ENCODE measurements around the gene STAT4.

STAT4 gene

DNA sequence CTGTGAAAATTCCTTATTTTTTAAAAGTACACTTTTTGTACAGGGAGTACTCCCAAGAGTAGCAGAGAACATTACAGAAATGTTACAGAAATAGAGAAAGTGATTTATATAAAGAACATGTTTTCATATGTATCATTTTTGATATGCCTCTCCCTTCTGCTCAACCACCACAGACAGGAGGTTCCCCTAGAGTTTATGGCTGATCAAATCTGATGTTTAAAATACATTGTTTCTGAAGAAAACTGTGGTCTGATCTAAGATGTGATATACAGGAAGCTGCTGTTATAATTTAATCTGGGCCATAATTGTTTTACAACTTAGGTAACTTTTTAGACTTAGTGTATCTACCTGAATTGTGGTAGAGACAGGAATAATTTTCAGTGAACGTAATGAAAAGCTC, 37.0 kb downstream of the STAT4 start:
- TF ChIP-seq, protein P1, sequence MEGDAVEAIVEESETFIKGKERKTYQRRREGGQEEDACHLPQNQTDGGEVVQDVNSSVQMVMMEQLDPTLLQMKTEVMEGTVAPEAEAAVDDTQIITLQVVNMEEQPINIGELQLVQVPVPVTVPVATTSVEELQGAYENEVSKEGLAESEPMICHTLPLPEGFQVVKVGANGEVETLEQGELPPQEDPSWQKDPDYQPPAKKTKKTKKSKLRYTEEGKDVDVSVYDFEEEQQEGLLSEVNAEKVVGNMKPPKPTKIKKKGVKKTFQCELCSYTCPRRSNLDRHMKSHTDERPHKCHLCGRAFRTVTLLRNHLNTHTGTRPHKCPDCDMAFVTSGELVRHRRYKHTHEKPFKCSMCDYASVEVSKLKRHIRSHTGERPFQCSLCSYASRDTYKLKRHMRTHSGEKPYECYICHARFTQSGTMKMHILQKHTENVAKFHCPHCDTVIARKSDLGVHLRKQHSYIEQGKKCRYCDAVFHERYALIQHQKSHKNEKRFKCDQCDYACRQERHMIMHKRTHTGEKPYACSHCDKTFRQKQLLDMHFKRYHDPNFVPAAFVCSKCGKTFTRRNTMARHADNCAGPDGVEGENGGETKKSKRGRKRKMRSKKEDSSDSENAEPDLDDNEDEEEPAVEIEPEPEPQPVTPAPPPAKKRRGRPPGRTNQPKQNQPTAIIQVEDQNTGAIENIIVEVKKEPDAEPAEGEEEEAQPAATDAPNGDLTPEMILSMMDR (conservative IDR thresholded peaks at IDR 0.05; ENCODE audit: low read depth, low read length) = no peak
- H3K4me3 ChIP-seq (ENCODE audit: low read length) = no peak overlapping the region
- no peak for DNase-seq (ENCODE audit: low read depth)

DNA sequence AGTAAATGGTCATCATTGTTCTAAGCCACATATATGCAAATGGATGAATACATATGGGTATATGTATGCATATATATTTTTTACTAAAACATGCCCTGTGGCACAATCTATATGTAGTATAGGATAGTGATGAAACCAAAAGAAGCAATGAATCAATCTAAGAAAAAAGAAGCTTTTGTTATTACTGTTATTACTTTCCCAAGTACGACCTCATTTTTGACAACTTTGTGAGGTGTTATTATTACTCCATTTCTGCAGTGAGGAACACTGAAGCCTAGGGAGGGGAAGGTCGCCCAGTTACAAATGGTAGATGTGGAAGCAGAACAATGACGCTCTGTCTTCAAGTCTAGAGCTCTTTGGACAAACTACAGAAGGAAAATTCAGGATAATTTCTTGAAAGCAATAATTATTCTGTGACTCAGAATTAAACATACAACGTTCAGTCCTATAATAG, 38.3 kb downstream of the STAT4 start:
- TF ChIP-seq, protein P1 (conservative IDR thresholded peaks at IDR 0.05; ENCODE audit: low read depth, low read length) = no peak
- no peak overlapping the region for H3K4me3 ChIP-seq (ENCODE audit: low read length)
- no peak for DNase-seq (ENCODE audit: low read depth)

DNA sequence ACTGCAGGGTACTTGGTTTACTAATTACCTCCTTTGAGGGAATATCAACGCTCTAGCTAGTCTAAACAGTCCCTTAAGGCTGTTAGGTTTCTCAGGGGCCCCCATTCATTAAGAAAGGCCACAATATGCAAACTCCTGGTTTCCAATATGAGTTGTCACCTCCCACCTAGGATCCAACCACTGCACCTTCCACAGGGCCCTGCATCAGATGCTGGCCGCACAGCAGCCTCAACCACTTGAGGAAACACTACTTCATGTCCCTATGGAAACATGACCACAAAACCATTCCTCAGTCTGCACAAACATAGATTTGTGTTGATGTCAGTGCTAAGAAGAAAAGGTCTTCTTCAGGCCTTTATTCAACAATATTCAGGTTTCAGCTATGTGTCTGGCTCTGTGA, 40.9 kb downstream of the STAT4 start:
- no peak for DNase-seq (ENCODE audit: low read depth)
- no peak overlapping the region for H3K4me3 ChIP-seq (ENCODE audit: low read length)
- TF ChIP-seq, protein P1 (conservative IDR thresholded peaks at IDR 0.05; ENCODE audit: low read depth, low read length) = no peak

DNA sequence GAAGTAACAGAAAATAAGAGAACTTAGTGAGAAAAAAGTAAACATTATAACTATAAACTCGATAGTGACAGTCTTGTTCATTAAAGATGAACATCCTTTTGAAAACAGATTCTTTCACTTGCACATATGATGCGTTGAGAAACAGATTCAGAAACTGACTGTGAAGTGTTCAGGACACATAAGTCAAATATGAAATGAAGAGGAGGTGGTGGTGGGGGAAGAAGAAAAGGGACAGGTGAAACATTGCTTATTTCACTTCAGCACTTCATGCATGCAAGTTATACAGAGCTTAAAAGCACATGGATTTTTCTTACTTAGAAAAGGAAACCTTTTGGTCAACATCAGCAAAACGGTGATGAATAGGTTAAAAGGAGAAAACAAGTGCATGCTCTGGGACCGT, 42.5 kb downstream of the STAT4 start:
- DNase-seq (ENCODE audit: low read depth) = no peak
- TF ChIP-seq, protein P1 (conservative IDR thresholded peaks at IDR 0.05; ENCODE audit: low read depth, low read length) = no peak
- H3K4me3 ChIP-seq (ENCODE audit: low read length) = no peak overlapping the region

DNA sequence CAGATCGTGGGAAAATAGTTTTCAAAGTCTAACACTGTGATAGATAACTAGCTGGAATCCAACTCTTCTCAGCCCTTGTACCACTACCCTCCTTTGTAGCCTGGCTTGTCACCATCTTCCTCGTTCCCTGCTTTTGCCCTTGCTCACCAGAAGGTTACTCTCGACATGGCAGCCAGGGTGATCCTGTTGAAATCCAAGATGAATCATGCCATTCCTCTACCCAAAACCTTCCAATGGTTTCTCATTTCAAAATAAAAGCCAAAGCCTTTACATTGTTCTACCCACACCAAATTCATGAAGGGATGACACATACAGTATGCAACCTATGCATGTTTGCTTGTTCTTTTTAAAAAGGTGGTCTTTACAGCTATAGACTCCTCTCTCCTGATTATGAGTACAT, 45.7 kb downstream of the STAT4 start:
- TF ChIP-seq, protein P1 (conservative IDR thresholded peaks at IDR 0.05; ENCODE audit: low read depth, low read length) = no peak
- no peak for DNase-seq (ENCODE audit: low read depth)
- H3K4me3 ChIP-seq (ENCODE audit: low read length) = no peak overlapping the region

DNA sequence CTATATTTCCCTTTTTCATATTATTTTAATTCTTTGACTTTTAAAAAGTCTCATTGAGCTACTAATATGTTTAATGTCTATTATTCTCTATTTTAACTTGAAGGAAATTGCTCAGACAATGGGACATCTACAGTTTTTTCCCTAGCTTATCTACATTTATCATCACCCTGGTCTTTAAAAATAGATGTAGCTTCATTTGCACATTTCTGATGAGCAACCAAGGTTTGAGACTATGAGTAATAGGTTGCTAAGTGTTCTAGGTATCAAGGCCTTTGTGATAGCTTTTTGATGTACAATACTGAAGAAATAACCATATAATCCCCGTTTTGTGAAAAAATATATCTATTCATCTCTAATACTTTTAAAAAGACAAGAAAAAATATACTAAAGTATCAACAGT, 47.0 kb downstream of the STAT4 start:
- no peak overlapping the region for H3K4me3 ChIP-seq (ENCODE audit: low read length)
- TF ChIP-seq, protein P1 (conservative IDR thresholded peaks at IDR 0.05; ENCODE audit: low read depth, low read length) = no peak
- no peak for DNase-seq (ENCODE audit: low read depth)

DNA sequence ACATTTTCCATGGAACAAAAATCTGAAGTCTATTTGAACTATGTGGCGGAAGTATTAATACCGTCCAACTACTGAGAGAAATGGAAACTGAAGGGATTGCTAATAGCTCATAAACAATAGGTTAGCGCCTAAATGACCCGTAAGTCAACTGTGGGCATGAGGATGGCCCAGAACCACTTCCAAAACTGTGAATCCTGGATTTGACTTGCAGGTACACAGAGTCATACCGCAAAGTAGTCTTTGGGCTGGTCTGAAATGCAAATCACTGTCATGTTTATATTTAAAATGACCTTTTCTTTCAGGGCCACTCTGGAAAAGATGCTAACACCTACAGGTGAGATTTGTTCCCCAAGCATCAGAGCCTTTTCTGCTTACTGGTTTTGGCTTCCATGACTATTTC, 50.6 kb downstream of the STAT4 start:
- no peak for DNase-seq (ENCODE audit: low read depth)
- TF ChIP-seq, protein P1 (conservative IDR thresholded peaks at IDR 0.05; ENCODE audit: low read depth, low read length) = no peak
- no peak overlapping the region for H3K4me3 ChIP-seq (ENCODE audit: low read length)
